ENCODE data around the gene MCRIP1. TPM values are rescaled to one million over a fixed set of nuclear protein-coding genes. Genes with fewer than 3 reads are reported as not detected.

Gene MCRIP1
- total and polyA plus RNA-seq, 2 of the 8 experiments (the other 6 are each of a cell fraction or from before 2014, with no cell fraction given) = 103 to 151 TPM

GRCh38 chr17:81869221-81870130, 36.4 kb upstream of the MCRIP1 start (continued):
- TF ChIP-seq CTCF (IDR thresholded peaks at IDR 0.05; ENCODE audit: control extremely low read depth in 1 of 3, insufficient read depth in 1 of 3, low read depth in 1 of 3, low read length in 3 of 3) (peak; percentile 72 to 76 (median 76)), SP1 (IDR thresholded peaks at IDR 0.05; ENCODE audit: low read depth, low read length) (no peak), NANOG (IDR thresholded peaks at IDR 0.05; ENCODE audit: insufficient read depth, low read depth, low read length, poor library complexity, severe bottlenecking) (peak; percentile 39), MAX (IDR thresholded peaks at IDR 0.05) (peak; percentile 23; the same call in 1 of the 2 replicates), SP2 (IDR thresholded peaks at IDR 0.05; ENCODE audit: low read length) (no peak), CBX5 (IDR thresholded peaks at IDR 0.05; ENCODE audit: low read depth, low read length) (no peak)

Measured in H1 (cell line).